ENCODE measurements around the gene SHROOM3. TPM values are rescaled to one million over a fixed set of nuclear protein-coding genes. Genes with fewer than 3 reads are reported as not detected.

The SHROOM3 gene
- total RNA-seq, 1 experiment from 2014 or later, result 27.6 TPM

GRCh38 chr4:76486588-76487276, 51.7 kb downstream of the SHROOM3 start:
- Mint-ChIP-seq H3K27ac (no peak overlapping the region), H3K4me1 (peaks cover 26 to 37% of the 10 kb centered on the region in 2 experiments), H3K36me3 (ENCODE audit: insufficient read depth in 1 of 3, low read depth in 3 of 3) (peaks cover 16 to 29% (median 18%) of the 10 kb centered on the region in 3 experiments), H3K9me3 (peaks cover 19 to 32% of the 10 kb centered on the region in 2 experiments), H3K27me3 (ENCODE audit: low read depth) (no peaks in the 10 kb centered on the region), H3K4me3 (no peak overlapping the region)
- no CpG with 5 or more reads among the region's 3 CpGs for WGBS (ENCODE audit: extremely low coverage, insufficient read length, low lambda C conversion rate)
- Histone ChIP-seq H3K23me2 (ENCODE audit: insufficient read length, low read depth, low read length, poor library complexity, severe bottlenecking) (no peaks in the 10 kb centered on the region), H3K14ac (ENCODE audit: insufficient read depth, low read length) (no peak overlapping the region), H3T11ph (ENCODE audit: low read length) (no peak overlapping the region), H3K4me1 (ENCODE audit: insufficient read depth, low read length) (peaks cover 10% of the 10 kb centered on the region; the same call in 1 of the 2 replicates), H3K79me1 (ENCODE audit: insufficient read depth, low read depth, low read length, poor library complexity, severe bottlenecking) (no peaks in the 10 kb centered on the region), H4K20me1 (ENCODE audit: control insufficient read depth, insufficient read depth, insufficient read length) (no peaks in the 10 kb centered on the region), H3K18ac (ENCODE audit: insufficient read length, low read depth, low read length) (no peak overlapping the region), H3K79me2 (ENCODE audit: insufficient read depth, low read length) (no peaks in the 10 kb centered on the region; the same call in 1 of the 2 replicates), H3K4ac (ENCODE audit: low read depth, low read length) (no peak overlapping the region), H2AK5ac (ENCODE audit: insufficient read length, low read length) (no peak overlapping the region), H3K9me3 (ENCODE audit: control insufficient read depth, low read depth, low read length) (no peaks in the 10 kb centered on the region), H2AFZ (ENCODE audit: low read length) (no peak overlapping the region), H3K23ac (ENCODE audit: insufficient read length, low read depth, low read length) (no peak overlapping the region), H3K56ac (ENCODE audit: insufficient read length, low read depth, low read length) (no peak overlapping the region), H2BK15ac (ENCODE audit: low read depth, low read length) (no peak overlapping the region), H2BK12ac (ENCODE audit: insufficient read length, low read depth, low read length) (no peak overlapping the region), H3K27ac (ENCODE audit: insufficient read length, low read depth, low read length) (no peak overlapping the region), H2BK120ac (ENCODE audit: low read depth, low read length, poor library complexity, severe bottlenecking) (no peak overlapping the region), H4K91ac (ENCODE audit: insufficient read length, low read depth, low read length) (no peak overlapping the region), H2BK5ac (ENCODE audit: insufficient read length, low read length) (no peak overlapping the region), H3K27me3 (ENCODE audit: insufficient read depth, low read length) (no peaks in the 10 kb centered on the region), H4K5ac (ENCODE audit: insufficient read length, low read depth, low read length) (no peak overlapping the region), H3K9ac (ENCODE audit: extremely low read depth, insufficient read length, low read length) (no peak overlapping the region), H2BK20ac (ENCODE audit: low read depth, low read length, poor library complexity, severe bottlenecking) (no peak overlapping the region), H3K4me2 (ENCODE audit: insufficient read depth, insufficient read length, low read length) (no peak overlapping the region), H4K8ac (replicated peaks; ENCODE audit: insufficient read length, low read depth, low read length) (no peak overlapping the region)
- no peak for DNase-seq
- TF ChIP-seq CTCF (conservative IDR thresholded peaks at IDR 0.05), result no peak
